ENCODE data around the gene C19orf33. TPM values are rescaled to one million over a fixed set of nuclear protein-coding genes. Genes with fewer than 3 reads are reported as not detected.

Gene C19orf33
- total and polyA plus RNA-seq, 2 experiments from 2014 or later, result 58.9 to 72.2 TPM

- TF ChIP-seq ZNF462 (CRISPR knock-in tag; IDR thresholded peaks at IDR 0.05), result no peak
- no peak for TF ChIP-seq EZH2phosphoT487 (IDR thresholded peaks at IDR 0.05; ENCODE audit: unreplicated experiment)
- TF ChIP-seq ETS1 (IDR thresholded peaks at IDR 0.05), result no peak
- TF ChIP-seq STAT1 (IDR thresholded peaks at IDR 0.05; ENCODE audit: unreplicated experiment), result no peak
- TF ChIP-seq EZH2 (IDR thresholded peaks at IDR 0.05; ENCODE audit: low read depth, unreplicated experiment), result no peak
- no peak for TF ChIP-seq CTCF (conservative IDR thresholded peaks at IDR 0.05; ENCODE audit: low read depth in 2 of 2)
- TF ChIP-seq ZNF331 (CRISPR knock-in tag; IDR thresholded peaks at IDR 0.05; ENCODE audit: low read depth), result no peak
- TF ChIP-seq POLR2AphosphoS5 (IDR thresholded peaks at IDR 0.05; ENCODE audit: low read depth), result no peak
Measured at GRCh38 chr19:38308006-38308766, 4.1 kb downstream of the C19orf33 start (continued).

Data from GM23338 (cell line).